K562 (cell line): Measurements from ENCODE around the gene CCDC88C. TPM values are rescaled to one million over a fixed set of nuclear protein-coding genes. Genes with fewer than 3 reads are reported as not detected.

ENCODE experiments used
- BRF2 ChIP-seq: IDR thresholded peaks from 3 replicates; pipeline ENCODE4 v1.6.1; 2011; ENCODE audit warnings: borderline replicate concordance, mild to moderate bottlenecking; ENCODE audit not compliant: insufficient read length, insufficient read depth
- COPS2 ChIP-seq: fragments of 450-650 bp; conservative IDR thresholded peaks from 2 replicates; pipeline ENCODE4 v1.6.1; 2016; ENCODE audit warnings: mild to moderate bottlenecking, moderate library complexity
- ELF1 ChIP-seq: fragments of 200-800 bp; sonication (Bioruptor generic); IDR thresholded peaks from 2 replicates; pipeline ENCODE4 v1.6.1; 2016; ENCODE audit warnings: missing genetic modification characterization, missing compliant biosample characterization
- FOXJ3 ChIP-seq: sonication (generic); formaldehyde crosslinking; IDR thresholded peaks from 2 replicates; pipeline ENCODE4 v1.4.0; 2020; ENCODE audit warnings: mild to moderate bottlenecking, missing genetic modification reagents
- FOXP1 ChIP-seq: sonication (generic); formaldehyde crosslinking; IDR thresholded peaks from 2 replicates; pipeline ENCODE4 v1.8.0; 2022; ENCODE audit warnings: mild to moderate bottlenecking, missing genetic modification reagents
- HOXB6 ChIP-seq: fragments of 250-450 bp; sonication (Bioruptor Pico); IDR thresholded peaks from 2 replicates; pipeline ENCODE4 v1.5.1; 2022; ENCODE audit warnings: mild to moderate bottlenecking, borderline replicate concordance
- HSF4 ChIP-seq: fragments of 250-450 bp; sonication (Bioruptor Pico); IDR thresholded peaks from 2 replicates; pipeline ENCODE4 v2.1.2; 2022; ENCODE audit warnings: mild to moderate bottlenecking, moderate library complexity, borderline replicate concordance
- L3MBTL2 ChIP-seq: fragments of 450-650 bp; IDR thresholded peaks from 2 replicates; pipeline ENCODE4 v1.6.1; 2016; ENCODE audit warnings: mild to moderate bottlenecking, moderate library complexity
- MAZ ChIP-seq, 2 experiments: fragments of 450-650 bp in 1 of 2; sonication (generic) in 1 of 2; formaldehyde crosslinking; IDR thresholded peaks in 1 of 2; conservative IDR thresholded peaks in 1 of 2; 2 replicates each; pipeline versions ENCODE4 v1.4.0 to v1.5.0; 2020; ENCODE audit warnings: mild to moderate bottlenecking in 1 of 2, missing genetic modification reagents in 1 of 2
- MECOM ChIP-seq: fragments of 250-450 bp; sonication (Bioruptor Pico); IDR thresholded peaks from 2 replicates; pipeline ENCODE4 v1.8.0; 2022; ENCODE audit warnings: inconsistent platforms
- NBN ChIP-seq: fragments of 450-650 bp; IDR thresholded peaks from 2 replicates; pipeline ENCODE4 v1.6.1; 2016; ENCODE audit warnings: low read depth, mild to moderate bottlenecking
- NUFIP1 ChIP-seq: fragments of 450-650 bp; IDR thresholded peaks from 2 replicates; pipeline ENCODE4 v1.6.1; 2018; ENCODE audit not compliant: partially characterized antibody
- POLR3G ChIP-seq: IDR thresholded peaks from 2 replicates; pipeline ENCODE4 v1.6.1; 2011; ENCODE audit not compliant: insufficient read length, insufficient replicate concordance; ENCODE audit errors: extremely low read depth
- PPARD ChIP-seq: fragments of 250-450 bp; sonication (Bioruptor Pico); IDR thresholded peaks from 2 replicates; pipeline ENCODE4 v1.8.0; 2022; ENCODE audit warnings: inconsistent platforms, mild to moderate bottlenecking, moderate library complexity
- RBM34 ChIP-seq: fragments of 200-400 bp; formaldehyde crosslinking; IDR thresholded peaks from 2 replicates; pipeline ENCODE4 v1.6.1; 2018; ENCODE audit warnings: low read length, borderline replicate concordance; ENCODE audit not compliant: insufficient read depth
- SAFB ChIP-seq: fragments of 200-400 bp; formaldehyde crosslinking; IDR thresholded peaks from 2 replicates; pipeline ENCODE4 v1.6.1; 2017; ENCODE audit warnings: low read depth, low read length, borderline replicate concordance
- SREBF2 ChIP-seq: sonication (generic); formaldehyde crosslinking; IDR thresholded peaks from 2 replicates; pipeline ENCODE4 v1.4.0; 2020; ENCODE audit warnings: mild to moderate bottlenecking, missing genetic modification reagents
- ZNF280B ChIP-seq: fragments of 250-450 bp; sonication (Bioruptor Pico); IDR thresholded peaks from 2 replicates; pipeline ENCODE4 v1.5.1; 2021; ENCODE audit warnings: mild to moderate bottlenecking
- ZNF518B ChIP-seq: fragments of 250-450 bp; sonication (Bioruptor Pico); IDR thresholded peaks from 2 replicates; pipeline ENCODE4 v1.5.0; 2021; ENCODE audit warnings: mild to moderate bottlenecking, moderate library complexity
- ZNF551 ChIP-seq: fragments of 250-450 bp; sonication (Bioruptor Pico); IDR thresholded peaks from 2 replicates; pipeline ENCODE4 v1.5.0; 2021; ENCODE audit warnings: mild to moderate bottlenecking, moderate library complexity
- ZNF740 ChIP-seq, 3 experiments: fragments of 200-800 bp in 1 of 3; sonication (Bioruptor generic) in 1 of 3; sonication (generic) in 1 of 3; formaldehyde crosslinking in 1 of 3; IDR thresholded peaks; 2 replicates each; pipeline versions ENCODE4 v1.6.1 to v1.8.0; 2016 to 2022; ENCODE audit warnings: mild to moderate bottlenecking in 2 of 3, missing compliant biosample characterization in 2 of 3, missing genetic modification characterization in 2 of 3, missing genetic modification reagents in 1 of 3
- polyA plus RNA-seq, 8 experiments: library from polyadenylated mRNA; depleted of rRNA in 4 of 8; stranded (reverse) in 5 of 8; unstranded in 3 of 8; fragments of >200 nt; fragmentation: Nextera tagmentation in 2 of 8; fragmentation: Illumina TruSeq in 1 of 8; extraction: Ambion mirVana in 2 of 8; extraction: Trizol in 1 of 8; gene quantifications; 2 replicates each; pipeline versions ENCODE4 v1.2.1 to v1.2.3, GENCODE V29; 2011 to 2014; ENCODE audit warnings: inconsistent platforms in 1 of 8, missing spikeins in 1 of 8
- total RNA-seq, 7 experiments: library from RNA; depleted of rRNA in 6 of 7; stranded (reverse); fragments of >200 nt in 6 of 7; fragmentation: Illumina TruSeq in 2 of 7; extraction: Trizol in 2 of 7; gene quantifications; 2 replicates each; pipeline versions ENCODE4 v1.2.1 to v1.2.3, GENCODE V29; 2011 to 2021; ENCODE audit warnings: low replicate concordance in 1 of 7

CCDC88C gene
- total and polyA plus RNA-seq, 9 of the 15 experiments (the other 6 are each of a cell fraction or from before 2014, with no cell fraction given): 0.62 to 22.5 (median 10.7) TPM

- TF ChIP-seq ZNF518B (CRISPR knock-in tag): no peak
- 0 out of 4 replicates have a peak, but pooled peaks of 1 of the 2 experiments have one; percentile 8 for TF ChIP-seq MAZ (CRISPR knock-in tag; conservative IDR thresholded peaks at IDR 0.05 in 1 of 2, IDR thresholded peaks at IDR 0.05 in 1 of 2)
- TF ChIP-seq FOXJ3: no peak
- no peak for TF ChIP-seq POLR3G
- no peak for TF ChIP-seq SAFB
- peak; percentile 91 for TF ChIP-seq ZNF740 (CRISPR knock-in tag; IDR thresholded peaks at IDR 0.05)
- no peak for TF ChIP-seq ZNF740 (tag; IDR thresholded peaks at IDR 0.05)
- no peak for TF ChIP-seq RBM34
- no peak for TF ChIP-seq COPS2
- TF ChIP-seq HOXB6 (CRISPR knock-in tag): no peak
- no peak for TF ChIP-seq HSF4
- TF ChIP-seq NBN: no peak
- peak; percentile 100 for TF ChIP-seq FOXP1 (CRISPR knock-in tag)
- TF ChIP-seq L3MBTL2: peak; percentile 93
- TF ChIP-seq ZNF551 (CRISPR knock-in tag): no peak
- no peak for TF ChIP-seq ELF1 (tag)
- no peak for TF ChIP-seq NUFIP1
- TF ChIP-seq BRF2: no peak
- no peak for TF ChIP-seq PPARD (CRISPR knock-in tag)
- no peak for TF ChIP-seq MECOM
- TF ChIP-seq ZNF280B: no peak
- no peak for TF ChIP-seq SREBF2
Measured at GRCh38 chr14:91417983-91418386, 365 bp upstream of the CCDC88C start (continued).
